ENCODE data around the gene PLXDC1.
"Not testable (repeated sequence)": the region's sequence is repeated elsewhere in the genome, so short reads cannot be mapped to it uniquely, and the experiment has no call there.

Gene PLXDC1

DNA sequence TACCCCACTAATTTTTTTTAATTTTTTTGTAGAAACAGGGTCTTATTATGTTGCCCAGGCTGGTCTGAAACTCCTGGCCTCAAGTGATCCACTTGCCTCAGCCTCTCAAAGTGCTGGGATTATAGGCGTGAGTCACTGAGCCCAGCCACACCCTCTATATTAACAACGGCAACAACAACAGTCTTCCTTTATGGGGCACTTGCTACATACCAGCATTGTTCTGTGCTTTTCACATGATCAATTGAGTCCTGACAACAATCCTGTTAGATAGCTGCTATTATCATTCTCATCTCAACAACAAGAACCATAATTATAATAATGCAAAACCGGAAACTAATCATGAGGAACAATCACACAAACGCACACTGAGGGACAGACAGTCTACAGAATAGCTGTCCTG lies 27.1 kb upstream of the PLXDC1 start:
- no peak for DNase-seq

DNA sequence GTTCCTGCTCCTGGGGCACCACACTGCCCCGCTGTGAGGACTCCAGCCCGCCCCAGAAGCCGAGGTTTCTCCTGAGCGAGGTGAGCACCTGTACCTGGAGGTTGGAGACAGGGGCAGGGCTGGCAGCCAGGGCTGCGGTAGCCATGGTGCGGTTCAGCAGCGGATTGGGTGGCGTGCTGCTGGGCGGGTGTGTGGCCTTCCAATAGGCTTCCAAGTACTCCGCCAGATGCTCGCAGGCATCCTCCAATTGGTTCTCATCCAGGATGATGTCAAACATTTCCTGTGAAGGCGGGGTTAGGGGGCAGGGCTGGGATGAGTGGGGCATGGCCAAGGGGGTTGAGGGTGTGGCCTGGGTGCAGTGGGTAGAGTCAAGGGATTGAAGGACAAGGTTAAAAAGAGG lies 25.8 kb upstream of the PLXDC1 start:
- peak; percentile 64 for DNase-seq

DNA sequence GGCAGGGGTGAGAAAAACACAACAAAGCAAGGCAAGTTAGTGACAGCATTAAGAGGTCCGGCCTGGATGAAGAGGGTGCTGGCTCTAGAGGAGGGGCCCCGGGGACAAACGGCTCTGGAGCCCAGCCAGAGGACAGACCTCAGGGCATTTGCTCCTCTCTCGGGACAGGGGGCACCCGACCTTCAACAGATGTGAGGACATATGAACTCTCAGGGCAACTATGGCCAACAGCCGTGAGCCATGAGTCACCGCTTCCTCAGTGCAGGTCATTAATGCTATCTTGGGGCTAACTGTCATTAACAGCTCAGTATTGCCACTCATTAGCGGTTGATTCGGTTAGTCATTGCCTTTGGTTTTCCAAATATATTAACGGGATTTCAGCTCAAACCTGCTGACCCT lies 24.3 kb upstream of the PLXDC1 start:
- DNase-seq: no peak

DNA sequence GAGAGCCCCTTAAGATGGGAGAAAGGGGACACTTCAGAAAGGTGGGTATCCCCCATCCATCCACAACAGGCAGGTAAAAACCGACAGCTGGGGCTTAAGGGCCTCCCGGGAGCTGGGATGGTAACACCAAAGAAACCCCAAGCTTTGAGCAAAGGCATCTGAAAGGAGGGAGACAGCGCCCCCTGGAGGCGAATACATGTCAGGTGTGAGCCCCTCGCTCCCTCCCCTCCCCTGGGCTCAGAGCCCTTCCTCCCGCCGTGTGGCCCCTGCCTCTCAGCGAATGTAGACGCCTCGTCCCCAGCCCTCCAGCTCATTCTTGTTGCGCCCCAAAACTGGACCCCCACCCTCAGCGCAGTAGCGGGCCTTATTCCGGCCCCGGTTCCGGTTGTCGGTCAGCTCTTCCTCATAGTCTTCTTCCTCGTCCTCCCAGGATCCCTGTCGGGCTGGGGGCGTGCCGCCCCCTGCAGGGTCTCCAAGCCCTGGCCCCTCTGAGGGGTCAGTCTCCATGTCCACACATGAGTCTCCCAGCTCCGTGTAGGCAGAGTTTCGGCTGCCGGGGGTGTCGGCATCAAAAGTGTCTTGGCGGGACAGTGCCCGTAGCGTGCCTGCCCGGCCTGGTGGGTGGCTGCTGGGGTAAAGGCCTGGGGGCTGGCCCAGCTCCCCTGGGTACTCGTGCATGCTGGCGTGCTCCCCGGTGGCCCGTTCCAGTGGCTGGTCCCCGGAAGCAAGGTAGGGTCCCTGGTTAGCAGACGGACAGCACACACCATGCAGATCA lies 23.7 kb upstream of the PLXDC1 start:
- DNase-seq: peak; percentile 86

DNA sequence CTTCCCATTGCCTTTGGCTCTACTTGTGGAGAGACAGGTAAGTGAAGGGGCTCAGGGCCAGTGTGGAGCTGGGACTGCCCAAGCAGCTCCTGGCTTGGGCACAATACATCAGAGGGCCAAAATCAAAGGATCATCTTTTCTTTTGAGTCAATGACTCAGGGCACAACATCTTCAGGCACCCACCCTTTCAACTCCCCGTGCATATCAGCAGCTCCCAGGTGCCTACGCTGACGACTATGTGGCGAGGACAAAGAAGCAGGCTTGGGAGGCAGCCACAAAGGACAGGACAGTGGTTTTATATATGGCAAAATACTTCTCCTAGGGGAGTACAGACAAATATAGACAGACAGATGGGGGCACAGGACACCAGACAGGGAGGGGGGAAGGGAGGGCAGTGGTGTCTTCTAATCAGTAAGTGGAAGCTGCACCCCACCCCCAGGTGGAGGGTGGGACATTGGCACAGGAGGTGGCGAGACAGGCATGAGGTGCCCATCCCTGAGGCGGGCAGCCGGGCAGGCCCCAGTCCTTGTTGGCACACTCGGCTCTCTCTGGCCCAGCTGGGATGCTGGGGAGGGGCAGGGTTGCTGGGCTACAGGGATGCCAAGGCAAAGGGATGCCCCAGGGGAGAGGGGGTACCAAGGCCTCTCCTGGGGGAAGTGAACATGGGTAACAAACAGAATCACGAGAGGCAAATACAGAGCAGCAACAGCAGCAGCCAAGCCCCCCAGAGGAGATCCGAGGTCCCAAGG lies 22.3 kb upstream of the PLXDC1 start:
- DNase-seq: no peak

DNA sequence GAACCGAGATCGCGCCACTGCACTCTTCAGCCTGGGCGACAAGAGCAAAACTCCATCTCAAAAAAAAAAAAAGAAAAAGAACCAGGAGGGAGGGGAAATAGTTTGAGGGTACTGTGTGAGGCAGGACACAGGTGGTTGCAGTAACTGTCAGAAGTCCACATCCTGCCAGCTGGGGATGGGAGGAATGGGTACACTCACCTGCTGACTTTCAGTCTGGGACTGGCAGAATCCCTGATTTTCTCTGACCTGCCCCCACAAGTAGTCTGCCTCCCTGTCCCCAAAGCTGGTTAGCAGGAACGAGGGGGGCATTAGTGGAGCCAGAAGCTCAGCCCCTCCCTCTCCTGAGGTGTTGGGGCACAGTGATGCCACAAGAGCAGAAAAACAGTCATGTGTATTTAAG lies 21.6 kb upstream of the PLXDC1 start:
- no peak for DNase-seq

DNA sequence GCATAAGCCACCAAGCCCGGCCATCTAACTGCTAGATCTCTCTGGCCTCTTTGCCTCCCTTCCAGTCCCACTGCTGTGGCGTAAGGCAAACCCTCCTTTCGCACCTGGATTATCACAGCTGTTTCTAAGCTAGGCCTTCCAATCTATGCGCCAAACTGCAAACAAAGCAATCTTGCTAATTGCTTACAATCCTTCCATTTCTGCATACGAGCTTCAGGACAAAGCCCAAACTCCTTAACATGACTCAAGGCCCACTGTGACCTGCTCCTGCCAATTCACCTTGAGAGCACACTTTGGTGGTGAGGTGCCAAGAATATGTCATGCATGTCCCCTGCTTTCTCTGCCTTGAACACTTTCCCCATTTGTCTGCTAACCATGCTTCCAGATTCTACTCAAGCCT lies 20.5 kb upstream of the PLXDC1 start:
- no peak for DNase-seq

DNA sequence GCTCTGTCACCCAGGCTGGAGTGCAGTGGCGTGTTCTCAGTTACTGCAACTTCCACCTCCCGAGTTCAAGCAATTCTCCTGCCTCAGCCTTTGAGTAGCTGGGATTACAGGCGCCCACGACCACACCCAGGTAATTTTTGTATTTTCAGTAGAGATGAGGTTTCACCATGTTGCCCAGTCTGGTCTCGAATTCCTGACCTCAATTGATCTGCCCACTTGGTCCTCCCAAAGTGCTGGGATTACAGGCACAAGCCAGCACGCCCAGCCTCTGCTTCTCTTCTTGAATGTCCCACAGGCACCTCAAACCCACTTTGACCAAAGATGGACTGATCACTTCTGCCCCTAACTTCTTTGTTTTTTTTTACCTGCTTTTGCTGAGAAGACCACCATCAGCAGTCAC lies 19.1 kb upstream of the PLXDC1 start:
- no peak for DNase-seq

DNA sequence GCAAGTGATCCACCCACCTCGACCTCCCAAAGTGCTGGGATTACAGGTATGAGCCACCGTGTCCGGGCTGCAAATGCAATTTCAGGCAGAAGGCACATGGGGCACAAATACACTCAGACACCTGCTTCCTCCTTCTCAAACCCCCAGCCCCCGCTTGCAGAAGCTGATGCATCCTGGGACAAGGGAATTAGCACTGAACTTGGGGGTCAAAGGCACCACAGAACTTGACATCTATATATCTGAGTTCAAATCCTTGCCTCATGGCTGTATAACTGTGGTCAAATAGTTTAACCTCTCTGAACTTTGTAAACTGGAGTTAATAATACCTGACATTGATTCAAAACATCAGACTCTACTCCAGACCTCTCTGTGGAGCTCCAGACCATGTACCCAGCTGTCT lies 18.7 kb upstream of the PLXDC1 start:
- no peak for DNase-seq

DNA sequence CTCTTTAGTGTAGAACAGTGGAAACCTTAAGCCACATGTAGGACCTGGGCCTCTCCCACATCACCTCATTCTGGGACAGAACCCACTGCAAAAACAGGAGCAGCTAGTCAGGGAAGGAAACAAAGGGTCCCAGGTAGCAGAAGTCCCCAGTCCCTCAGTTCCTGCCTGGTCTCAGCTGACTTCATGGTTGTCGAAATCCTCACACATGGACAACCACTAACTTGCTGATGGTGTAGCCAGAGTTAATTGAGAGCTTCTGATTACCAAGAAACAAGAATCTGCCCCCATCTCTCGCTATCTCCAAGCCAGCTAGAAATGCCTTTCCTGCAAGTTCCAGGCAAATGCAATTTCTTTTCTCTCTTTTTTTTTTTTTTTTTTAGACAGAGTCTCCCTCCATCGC lies 18.1 kb upstream of the PLXDC1 start:
- DNase-seq: no peak

DNA sequence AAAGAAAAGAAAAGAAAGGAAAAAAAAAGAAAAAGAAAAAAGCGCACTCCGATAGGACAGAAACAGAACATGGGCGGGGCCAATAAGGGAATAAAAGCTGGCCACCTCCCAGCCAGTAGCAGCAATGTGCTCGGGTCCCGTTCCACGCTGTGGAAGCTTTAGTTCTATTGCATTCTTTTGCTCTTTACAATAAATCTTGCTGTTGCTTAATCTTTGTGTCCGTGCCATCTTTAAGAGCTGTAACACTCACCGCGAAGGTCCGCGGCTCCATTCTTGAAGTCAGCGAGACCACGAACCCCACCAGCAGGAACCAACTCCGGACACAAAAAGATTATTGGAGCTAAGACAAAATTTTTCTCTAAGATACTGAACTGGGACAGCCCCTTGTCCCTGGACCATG lies 17.7 kb upstream of the PLXDC1 start:
- no peak for DNase-seq

DNA sequence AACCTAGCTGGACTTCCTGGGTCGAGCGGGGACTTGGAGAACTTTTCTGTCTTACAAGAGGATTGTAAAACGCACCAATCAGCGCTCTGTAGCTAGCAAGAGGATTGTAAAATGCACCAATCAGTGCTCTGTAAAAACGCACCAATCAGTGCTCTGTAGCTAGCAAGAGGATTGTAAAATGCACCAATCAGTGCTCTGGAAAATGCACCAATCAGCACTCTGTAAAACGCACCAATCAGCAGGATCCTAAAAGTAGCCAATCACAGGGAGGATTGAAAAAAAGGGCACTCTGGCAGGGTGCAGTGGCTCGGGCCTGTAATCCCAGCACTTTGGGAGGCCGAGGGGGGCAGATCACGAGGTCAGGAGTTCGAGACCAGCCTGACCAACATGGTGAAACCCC lies 17.1 kb upstream of the PLXDC1 start:
- not testable (repeated sequence) for DNase-seq

DNA sequence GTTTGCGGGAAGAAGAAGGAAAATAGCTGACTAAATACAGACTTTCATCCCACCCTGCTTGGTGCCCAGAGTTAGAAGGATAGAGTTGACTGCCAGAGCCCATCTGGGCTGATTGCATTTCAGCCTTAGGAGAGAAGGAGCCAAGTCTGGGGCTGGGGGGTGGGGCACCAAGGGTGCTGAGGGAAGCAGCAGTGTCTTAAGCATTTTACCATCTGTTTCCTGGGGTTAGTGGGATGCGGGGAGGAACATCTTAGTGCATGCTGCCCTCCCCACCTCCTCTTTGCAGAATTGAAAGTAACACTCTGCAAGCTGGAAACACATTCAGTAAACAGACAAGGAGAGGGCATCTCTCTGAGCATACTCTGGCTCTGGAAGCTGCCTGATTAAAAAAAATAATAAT lies 16.0 kb upstream of the PLXDC1 start:
- peak; percentile 60 for DNase-seq

DNA sequence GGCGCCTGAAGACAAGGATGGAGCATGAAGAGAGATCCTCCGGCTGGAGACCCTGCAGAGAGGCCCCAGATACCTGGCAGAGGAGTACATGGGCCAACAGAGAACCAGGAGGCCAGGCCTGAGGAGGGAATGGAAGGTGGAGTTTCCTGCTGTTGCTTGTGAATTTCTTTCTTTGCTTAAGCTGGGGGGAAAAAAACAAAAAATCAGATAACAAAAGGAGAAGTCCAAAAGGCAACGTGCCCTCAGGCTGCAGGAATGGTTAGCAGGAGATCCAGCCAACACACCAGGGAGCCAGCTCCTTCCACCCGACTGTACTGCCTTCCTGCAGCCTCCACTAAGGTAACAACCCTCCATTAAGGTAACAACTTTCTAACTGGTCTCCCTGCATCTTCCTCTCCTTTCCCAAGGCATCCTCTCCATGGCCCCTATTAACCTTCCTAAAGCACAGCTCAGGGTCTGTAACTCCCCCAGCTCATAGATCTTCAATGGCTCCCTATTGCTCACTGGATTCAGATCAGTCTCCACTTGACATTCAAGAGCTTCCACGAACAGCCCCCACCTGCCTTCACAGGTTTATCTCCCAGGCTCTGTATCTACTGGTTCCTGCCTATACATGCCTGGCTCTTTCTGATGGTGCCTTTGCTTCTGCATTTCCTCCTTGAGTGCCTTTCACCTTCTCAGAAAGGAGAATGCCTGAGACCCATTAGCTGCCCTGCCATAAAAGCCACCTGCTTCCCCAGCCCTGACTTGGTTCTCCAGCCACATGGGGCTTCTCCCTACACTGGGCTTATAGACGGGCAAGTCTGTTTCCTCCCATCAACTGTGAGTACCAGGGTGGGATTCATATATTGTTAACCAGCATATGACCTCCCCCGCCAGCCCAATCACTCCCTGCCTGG lies 15.2 kb upstream of the PLXDC1 start:
- peak; percentile 77 for DNase-seq

DNA sequence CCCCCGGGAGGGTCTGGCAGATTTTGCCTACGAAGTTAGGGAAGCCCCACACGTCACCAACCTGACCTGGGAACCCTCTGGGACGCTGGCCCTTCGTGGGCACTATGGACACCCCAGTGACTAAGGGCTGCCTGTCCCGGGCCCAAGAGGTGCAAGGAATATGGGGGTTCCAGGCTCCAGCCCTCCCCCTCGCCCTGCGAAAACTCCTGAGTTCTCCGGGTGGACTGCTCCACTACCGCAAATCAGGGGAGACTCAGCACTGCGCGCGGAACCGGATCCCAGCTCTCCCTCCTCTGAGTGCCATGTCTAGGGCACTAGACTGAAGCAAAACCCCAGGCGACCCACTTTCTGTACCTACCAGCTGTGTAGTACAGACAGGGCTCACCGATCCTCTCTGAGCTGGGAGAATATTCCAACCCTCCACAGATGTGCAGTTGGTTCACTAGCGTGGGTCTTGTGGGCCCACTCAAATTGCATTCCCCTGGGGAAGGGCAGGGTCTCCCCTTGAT lies 14.5 kb upstream of the PLXDC1 start, which contains the start of gene ARL5C:
Gene ARL5C, minus strand, starts transcription at position 321 of the 509 bp plus-strand sequence. CDS start 401 bp downstream, outside the sequence.
- no peak for DNase-seq

DNA sequence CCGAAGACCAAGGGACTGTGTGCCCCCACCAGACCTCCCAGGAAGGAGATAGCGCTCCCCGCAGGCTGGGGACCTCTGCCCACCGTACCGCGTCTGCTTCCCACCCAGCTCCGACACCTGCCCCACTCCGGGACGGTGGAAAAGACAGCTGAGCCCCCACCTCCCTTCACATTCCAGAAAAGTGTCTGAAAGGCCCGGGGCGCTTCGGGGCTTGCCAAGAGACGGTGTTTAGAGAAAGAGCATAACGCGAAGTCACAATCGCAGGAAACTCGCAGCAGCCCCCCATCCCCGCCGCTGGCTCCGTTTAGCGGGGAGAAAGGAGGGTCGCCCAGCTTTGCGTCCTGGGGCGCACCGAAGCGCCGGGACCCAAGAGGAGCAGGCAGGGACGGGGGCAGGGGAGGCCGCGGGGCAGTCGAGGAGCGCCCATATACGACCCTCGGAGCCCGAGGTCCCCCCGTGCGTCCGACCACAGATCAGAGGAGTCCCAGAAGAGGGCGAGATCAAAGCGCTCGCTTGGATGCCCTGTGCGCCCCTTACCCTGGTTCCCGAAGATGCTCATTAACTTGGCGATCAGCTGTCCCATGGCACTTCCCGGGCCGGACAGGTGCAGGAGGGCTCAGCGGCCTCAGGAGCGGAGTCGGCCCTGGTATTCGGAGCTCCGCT lies 13.9 kb upstream of the PLXDC1 start:
- no peak for DNase-seq

DNA sequence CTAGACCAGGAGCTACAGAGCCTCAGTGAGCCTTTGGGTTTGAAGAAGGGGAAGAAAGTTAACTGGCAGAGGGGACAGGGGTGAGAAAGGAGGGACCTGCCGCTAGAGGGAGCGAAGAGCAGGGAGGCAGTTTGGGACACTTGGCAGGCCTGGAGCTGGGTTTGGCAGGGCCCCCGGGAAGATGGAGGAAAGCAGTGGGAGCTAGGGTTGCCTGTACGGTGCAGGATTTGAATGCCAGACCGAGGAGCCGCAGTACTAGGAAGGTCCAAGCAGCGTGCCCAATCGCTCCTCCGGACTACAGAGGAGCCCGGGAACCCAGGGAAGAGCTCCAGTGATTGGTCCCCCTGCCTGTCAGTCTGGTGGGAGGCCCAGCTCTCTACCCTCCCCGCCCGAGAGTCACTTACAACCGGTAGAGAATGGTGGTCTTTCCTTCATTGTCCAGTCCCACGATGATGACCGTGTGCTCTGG lies 13.3 kb upstream of the PLXDC1 start:
- DNase-seq: peak; percentile 79

DNA sequence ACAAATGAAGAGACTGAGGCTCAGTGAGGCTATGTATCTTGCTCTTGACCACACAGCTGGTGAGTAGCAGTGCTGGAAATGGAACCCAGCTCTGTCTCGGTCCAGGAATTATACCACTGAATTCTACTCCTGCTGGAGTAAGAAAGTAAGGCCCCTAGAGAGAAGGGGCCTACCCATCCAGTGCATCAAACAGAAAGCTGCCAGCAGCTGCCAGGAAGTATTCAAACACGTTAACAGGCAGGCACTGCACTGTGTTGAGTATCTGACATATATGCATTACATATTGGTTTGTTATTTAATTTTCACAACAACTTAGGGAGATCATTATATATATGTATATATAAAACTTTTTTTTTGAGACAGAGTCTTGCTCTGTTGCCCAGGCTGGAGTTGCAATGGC lies 10.5 kb upstream of the PLXDC1 start:
- no peak for DNase-seq

DNA sequence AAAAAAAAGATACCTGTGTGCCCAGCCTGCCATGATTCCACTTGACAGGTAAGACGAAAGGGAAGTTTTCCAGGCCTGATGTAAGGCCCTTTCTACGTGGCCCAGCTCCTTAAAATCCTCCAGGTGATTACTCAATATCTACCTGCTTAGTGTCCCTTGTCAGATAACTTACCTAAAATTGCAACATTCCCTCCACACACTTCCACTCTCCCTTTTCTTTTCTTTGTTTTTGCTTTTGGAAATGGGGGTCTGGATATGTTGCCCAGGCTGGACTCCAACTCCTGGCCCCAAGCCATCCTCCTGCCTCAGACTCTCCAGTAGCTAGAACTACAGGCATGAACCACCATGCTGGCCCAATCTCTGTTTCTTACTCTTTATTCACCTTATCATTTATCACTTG lies 7.2 kb upstream of the PLXDC1 start:
- no peak for DNase-seq

DNA sequence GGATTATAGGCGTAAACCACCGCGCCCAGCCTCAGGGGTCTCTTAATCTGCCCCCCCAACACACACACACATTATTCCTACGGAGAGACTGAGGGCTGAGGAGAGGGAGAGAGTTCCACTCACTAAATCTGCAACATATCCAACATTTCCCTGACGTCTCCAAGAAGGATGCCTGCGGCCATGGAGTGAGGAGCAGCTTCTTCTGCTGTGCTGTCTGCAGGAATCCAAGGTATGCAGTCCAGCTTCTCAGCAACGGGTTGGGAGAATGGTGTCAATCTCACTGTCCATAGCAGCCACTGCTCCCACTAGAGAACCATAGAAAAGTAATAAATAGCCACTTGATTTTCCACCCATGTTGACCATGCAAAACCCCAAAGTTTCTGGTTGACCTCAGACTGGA lies 5.1 kb upstream of the PLXDC1 start:
- DNase-seq: no peak

DNA sequence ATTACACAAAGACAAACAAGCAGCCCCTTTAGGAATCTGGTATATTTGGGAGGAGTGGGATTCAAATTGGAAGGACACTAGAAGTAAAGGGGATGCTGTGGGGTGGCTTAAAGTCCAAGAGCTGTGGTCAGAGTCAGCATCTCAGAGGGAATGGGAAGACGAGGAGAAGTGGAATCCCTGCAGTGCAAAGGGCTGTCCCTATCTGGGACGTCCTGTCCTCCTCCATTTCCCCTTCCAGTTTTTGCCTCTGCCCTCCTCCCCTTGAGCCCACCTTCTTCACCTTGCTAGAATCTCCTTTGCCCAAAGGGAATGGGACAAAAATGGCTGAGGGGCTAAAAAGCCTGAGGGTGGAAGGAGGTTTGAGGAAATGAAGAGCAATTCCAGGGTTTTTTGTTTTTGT lies 4.2 kb upstream of the PLXDC1 start:
- DNase-seq: no peak

DNA sequence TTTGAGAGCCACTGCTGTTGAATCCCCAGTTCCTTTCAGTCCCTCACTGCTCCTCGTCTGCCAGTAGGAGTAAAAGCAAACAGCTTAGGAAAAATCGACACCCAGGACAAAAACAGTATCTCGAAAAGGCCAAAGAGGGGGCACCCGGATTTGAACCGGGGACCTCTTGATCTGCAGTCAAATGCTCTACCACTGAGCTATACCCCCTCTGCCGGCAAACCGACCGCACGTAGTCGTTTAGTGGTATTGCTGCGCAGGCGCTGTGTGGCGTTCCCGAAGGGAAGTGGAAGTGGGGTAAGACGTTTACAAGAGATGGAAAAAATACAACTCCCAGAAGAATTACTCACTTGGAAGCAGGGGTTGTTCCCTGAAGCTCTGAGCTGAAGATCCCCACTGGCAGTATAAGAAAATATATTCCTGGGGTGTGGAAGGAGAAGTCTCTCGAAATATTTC lies 2.2 kb upstream of the PLXDC1 start:
- peak; percentile 91 for DNase-seq

All from NCI-H69 (cell line).